Measurements from ENCODE around the gene MRTFA.
"Not testable (repeated sequence)": the region's sequence is repeated elsewhere in the genome, so short reads cannot be mapped to it uniquely, and the experiment has no call there.

DNA sequence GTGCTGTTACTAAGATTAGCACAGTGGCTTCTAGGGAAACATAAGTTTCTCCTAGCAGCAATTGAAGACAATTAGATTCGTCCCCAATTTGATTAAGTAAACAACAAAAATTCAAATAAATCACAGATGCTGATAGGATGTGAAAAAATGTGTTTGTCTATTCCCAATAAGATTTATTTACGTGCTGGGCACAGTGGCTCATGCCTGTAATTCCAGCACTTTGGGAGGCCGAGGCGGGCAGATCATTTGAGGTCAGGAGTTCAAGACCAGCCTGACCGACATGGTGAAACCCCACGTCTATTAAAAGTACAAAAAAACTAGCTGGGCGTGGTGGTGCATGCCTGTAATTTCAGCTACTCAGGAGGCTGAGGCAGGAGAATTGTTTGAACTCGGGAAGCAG lies 128.5 kb downstream of the MRTFA start:
- TF ChIP-seq, protein P1, sequence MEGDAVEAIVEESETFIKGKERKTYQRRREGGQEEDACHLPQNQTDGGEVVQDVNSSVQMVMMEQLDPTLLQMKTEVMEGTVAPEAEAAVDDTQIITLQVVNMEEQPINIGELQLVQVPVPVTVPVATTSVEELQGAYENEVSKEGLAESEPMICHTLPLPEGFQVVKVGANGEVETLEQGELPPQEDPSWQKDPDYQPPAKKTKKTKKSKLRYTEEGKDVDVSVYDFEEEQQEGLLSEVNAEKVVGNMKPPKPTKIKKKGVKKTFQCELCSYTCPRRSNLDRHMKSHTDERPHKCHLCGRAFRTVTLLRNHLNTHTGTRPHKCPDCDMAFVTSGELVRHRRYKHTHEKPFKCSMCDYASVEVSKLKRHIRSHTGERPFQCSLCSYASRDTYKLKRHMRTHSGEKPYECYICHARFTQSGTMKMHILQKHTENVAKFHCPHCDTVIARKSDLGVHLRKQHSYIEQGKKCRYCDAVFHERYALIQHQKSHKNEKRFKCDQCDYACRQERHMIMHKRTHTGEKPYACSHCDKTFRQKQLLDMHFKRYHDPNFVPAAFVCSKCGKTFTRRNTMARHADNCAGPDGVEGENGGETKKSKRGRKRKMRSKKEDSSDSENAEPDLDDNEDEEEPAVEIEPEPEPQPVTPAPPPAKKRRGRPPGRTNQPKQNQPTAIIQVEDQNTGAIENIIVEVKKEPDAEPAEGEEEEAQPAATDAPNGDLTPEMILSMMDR (conservative IDR thresholded peaks at IDR 0.05 in 1 of 2, IDR thresholded peaks at IDR 0.05 in 1 of 2; ENCODE audit: extremely low read depth in 1 of 2, insufficient read depth in 1 of 2, low read depth in 1 of 2, low read length in 2 of 2) = not testable (repeated sequence)
- TF ChIP-seq EZH2 (IDR thresholded peaks at IDR 0.05; ENCODE audit: borderline replicate concordance, low read length) = not testable (repeated sequence)
